H9 (cell line): ENCODE measurements around the gene SGIP1. TPM values are rescaled to one million over a fixed set of nuclear protein-coding genes. Genes with fewer than 3 reads are reported as not detected.

Experiments used
- DNase-seq: peaks from one replicate; pipeline ENCODE4 v3.0.0-alpha.2; 2017
- H2AFZ ChIP-seq: one replicate; pipeline ENCODE4 v1.6.1; 2013; ENCODE audit warnings: mild to moderate bottlenecking, low read length, control low read depth, moderate library complexity
- H2AK5ac ChIP-seq: 2 replicates; pipeline ENCODE4 v1.6.1; 2013; ENCODE audit warnings: low read length, control low read depth, mixed read lengths; ENCODE audit not compliant: insufficient read length
- H2BK120ac ChIP-seq: one replicate; pipeline ENCODE4 v1.6.1; 2013; ENCODE audit warnings: low read depth, mild to moderate bottlenecking, low read length, control low read depth, inconsistent platforms; ENCODE audit not compliant: poor library complexity, severe bottlenecking
- H2BK12ac ChIP-seq: 2 replicates; pipeline ENCODE4 v1.6.1; 2013; ENCODE audit warnings: low read length, control low read depth, mixed read lengths, low read depth; ENCODE audit not compliant: insufficient read length
- H2BK15ac ChIP-seq: 2 replicates; pipeline ENCODE4 v1.6.1; 2013; ENCODE audit warnings: low read depth, low read length, control low read depth
- H2BK20ac ChIP-seq: one replicate; pipeline ENCODE4 v1.6.1; 2013; ENCODE audit warnings: low read depth, mild to moderate bottlenecking, low read length, control low read depth, inconsistent platforms; ENCODE audit not compliant: poor library complexity, severe bottlenecking
- H2BK5ac ChIP-seq: 2 replicates; pipeline ENCODE4 v1.6.1; 2013; ENCODE audit warnings: low read length, control low read depth, mixed read lengths; ENCODE audit not compliant: insufficient read length
- H3K14ac ChIP-seq: 2 replicates; pipeline ENCODE4 v1.6.1; 2013; ENCODE audit warnings: low read length, control low read depth; ENCODE audit not compliant: insufficient read depth
- H3K18ac ChIP-seq: 2 replicates; pipeline ENCODE4 v1.6.1; 2013; ENCODE audit warnings: low read depth, mild to moderate bottlenecking, mixed read lengths, low read length, control low read depth; ENCODE audit not compliant: insufficient read length
- H3K23ac ChIP-seq: 2 replicates; pipeline ENCODE4 v1.6.1; 2013; ENCODE audit warnings: low read length, control low read depth, mixed read lengths, low read depth; ENCODE audit not compliant: insufficient read length
- H3K23me2 ChIP-seq: 2 replicates; pipeline ENCODE4 v1.6.1; 2013; ENCODE audit warnings: low read depth, mild to moderate bottlenecking, mixed read lengths, low read length, control low read depth; ENCODE audit not compliant: insufficient read length, poor library complexity, severe bottlenecking
- H3K27ac ChIP-seq: 2 replicates; pipeline ENCODE4 v1.5.1; 2013; ENCODE audit warnings: low read length, control low read depth, mixed read lengths, low read depth; ENCODE audit not compliant: insufficient read length
- H3K27me3 ChIP-seq: 2 replicates; pipeline ENCODE4 v1.6.1; 2013; ENCODE audit warnings: low read length, control low read depth, inconsistent platforms; ENCODE audit not compliant: insufficient read depth
- H3K4ac ChIP-seq: 2 replicates; pipeline ENCODE4 v1.6.1; 2013; ENCODE audit warnings: low read depth, mild to moderate bottlenecking, control low read depth, inconsistent platforms, low read length, moderate library complexity
- H3K4me1 ChIP-seq: 2 replicates; pipeline ENCODE4 v1.6.1; 2013; ENCODE audit warnings: low read length, control low read depth, inconsistent platforms; ENCODE audit not compliant: insufficient read depth
- H3K4me2 ChIP-seq: 2 replicates; pipeline ENCODE4 v1.6.1; 2013; ENCODE audit warnings: low read length, control low read depth, mixed read lengths; ENCODE audit not compliant: insufficient read length, insufficient read depth
- H3K56ac ChIP-seq: 2 replicates; pipeline ENCODE4 v1.6.1; 2013; ENCODE audit warnings: low read depth, mild to moderate bottlenecking, mixed read lengths, low read length, control low read depth; ENCODE audit not compliant: insufficient read length
- H3K79me1 ChIP-seq: 2 replicates; pipeline ENCODE4 v1.6.1; 2013; ENCODE audit warnings: low read depth, mild to moderate bottlenecking, moderate library complexity, low read length, control low read depth, inconsistent platforms; ENCODE audit not compliant: insufficient read depth, poor library complexity, severe bottlenecking
- H3K79me2 ChIP-seq: 2 replicates; pipeline ENCODE4 v1.6.1; 2013; ENCODE audit warnings: low read length, control low read depth, inconsistent platforms; ENCODE audit not compliant: insufficient read depth
- H3K9ac ChIP-seq: 2 replicates; pipeline ENCODE4 v1.6.1; 2013; ENCODE audit warnings: low read length, control low read depth, mixed read lengths; ENCODE audit not compliant: insufficient read length; ENCODE audit errors: extremely low read depth
- H3K9me3 ChIP-seq: one replicate; pipeline ENCODE4 v1.6.1; 2013; ENCODE audit warnings: low read depth, low read length, inconsistent platforms; ENCODE audit not compliant: control insufficient read depth
- H3T11ph ChIP-seq: one replicate; pipeline ENCODE4 v1.6.1; 2013; ENCODE audit warnings: mild to moderate bottlenecking, low read length, control low read depth, inconsistent platforms
- H4K20me1 ChIP-seq: one replicate; pipeline ENCODE4 v1.6.1; 2013; ENCODE audit not compliant: control insufficient read depth, insufficient read length, insufficient read depth
- H4K5ac ChIP-seq: 2 replicates; pipeline ENCODE4 v1.6.1; 2013; ENCODE audit warnings: low read depth, mild to moderate bottlenecking, mixed read lengths, low read length, control low read depth; ENCODE audit not compliant: insufficient read length
- H4K8ac ChIP-seq: replicated peaks from 2 replicates; pipeline ENCODE4 v1.6.1; 2013; ENCODE audit warnings: low read length, control low read depth, mixed read lengths, low read depth; ENCODE audit not compliant: insufficient read length
- H4K91ac ChIP-seq: 2 replicates; pipeline ENCODE4 v1.6.1; 2013; ENCODE audit warnings: low read depth, mild to moderate bottlenecking, moderate library complexity, mixed read lengths, low read length, control low read depth; ENCODE audit not compliant: insufficient read length
- H3K27ac Mint-ChIP-seq, 3 experiments: 2 replicates in 2 of 3; 3 replicates in 1 of 3; pipeline ENCODE4 v1.8.0; 2020 to 2021; ENCODE audit warnings: mixed read lengths in 3 of 3, mild to moderate bottlenecking in 1 of 3, moderate library complexity in 1 of 3
- H3K27me3 Mint-ChIP-seq: 2 replicates; pipeline ENCODE4 v1.8.0; 2021; ENCODE audit warnings: low read depth, mild to moderate bottlenecking, moderate library complexity, mixed read lengths
- H3K36me3 Mint-ChIP-seq, 3 experiments: 2 replicates in 2 of 3; 3 replicates in 1 of 3; pipeline ENCODE4 v1.8.0; 2020 to 2021; ENCODE audit warnings: low read depth in 3 of 3, mixed read lengths in 3 of 3; ENCODE audit not compliant: insufficient read depth in 1 of 3
- H3K4me1 Mint-ChIP-seq, 2 experiments: 2 replicates each; pipeline ENCODE4 v1.8.0; 2020; ENCODE audit warnings: mixed read lengths in 2 of 2
- H3K4me3 Mint-ChIP-seq, 2 experiments: 2 replicates in 1 of 2; 3 replicates in 1 of 2; pipeline ENCODE4 v1.8.0; 2020 to 2021; ENCODE audit warnings: mild to moderate bottlenecking in 2 of 2, mixed read lengths in 2 of 2, moderate library complexity in 1 of 2
- H3K9me3 Mint-ChIP-seq, 2 experiments: 2 replicates in 1 of 2; 3 replicates in 1 of 2; pipeline ENCODE4 v1.8.0; 2020; ENCODE audit warnings: mild to moderate bottlenecking in 2 of 2, mixed read lengths in 2 of 2, moderate library complexity in 1 of 2
- CTCF ChIP-seq: fragments of 200-600 bp; sonication (generic); conservative IDR thresholded peaks from 3 replicates; pipeline ENCODE4 v1.8.0; 2021; ENCODE audit warnings: antibody characterized with exemption, mild to moderate bottlenecking
- WGBS: extraction: QIAGEN DNeasy Blood & Tissue Kit; methylation state at CpG from one replicate; pipeline ENCODE4 v1.1.7; 2013; ENCODE audit warnings: missing lambda C conversion rate, low lambda C conversion rate, mixed read lengths; ENCODE audit not compliant: insufficient read length; ENCODE audit errors: extremely low coverage; 5-methylcytosine and 5-hydroxymethylcytosine counted together
- total RNA-seq: library from RNA; stranded (reverse); gene quantifications from 2 replicates; pipeline ENCODE4 v1.2.1, GENCODE V29; 2021

SGIP1 gene
- total RNA-seq, 1 experiment from 2014 or later, result 1.5 TPM

- no peak overlapping the region for H3K4me2 ChIP-seq
- H3K27me3 ChIP-seq, result 0 out of 2 replicates have a peak, but pooled peaks cover 2% of the 10 kb centered on the region
- no peak overlapping the region for H4K5ac ChIP-seq
- H3K56ac ChIP-seq, result no peak overlapping the region
- Mint-ChIP-seq H3K27ac (no peak overlapping the region), H3K36me3 (no peaks in the 10 kb centered on the region), H3K27me3 (peaks cover 7% of the 10 kb centered on the region), H3K4me1 (peaks cover 13 to 14% of the 10 kb centered on the region in 2 experiments), H3K9me3 (peaks cover 0 to 5% of the 10 kb centered on the region in 2 experiments; a peak in 2 of 5 replicates), H3K4me3 (no peak overlapping the region)
- no peak overlapping the region for H2BK120ac ChIP-seq
- no peak overlapping the region for H2BK20ac ChIP-seq
- peaks cover 3% of the 10 kb centered on the region; the same call in 1 of the 2 replicates for H3K4me1 ChIP-seq
- no peak overlapping the region for H3K23ac ChIP-seq
- no peak overlapping the region for H2AFZ ChIP-seq
- no peaks in the 10 kb centered on the region for H3K23me2 ChIP-seq
- H3K4ac ChIP-seq, result no peak overlapping the region
- H4K8ac ChIP-seq, result no peak overlapping the region
- no peaks in the 10 kb centered on the region for H3K79me2 ChIP-seq
- H3K9ac ChIP-seq, result no peak overlapping the region
- H2BK15ac ChIP-seq, result no peak overlapping the region
- no peak overlapping the region for H2BK5ac ChIP-seq
- no peak overlapping the region for H2AK5ac ChIP-seq
- H3T11ph ChIP-seq, result no peak overlapping the region
- WGBS, result no CpG with 5 or more reads among the region's 3 CpGs
- H4K91ac ChIP-seq, result no peak overlapping the region
- DNase-seq, result no peak
- no peak for TF ChIP-seq CTCF
- no peak overlapping the region for H3K14ac ChIP-seq
- no peaks in the 10 kb centered on the region for H3K79me1 ChIP-seq
- H2BK12ac ChIP-seq, result no peak overlapping the region
- no peak overlapping the region for H3K18ac ChIP-seq
- H3K9me3 ChIP-seq, result no peaks in the 10 kb centered on the region
- no peaks in the 10 kb centered on the region for H4K20me1 ChIP-seq
- H3K27ac ChIP-seq, result no peak overlapping the region
Measured at GRCh38 chr1:66729523-66729922, 195.6 kb downstream of the SGIP1 start.
